ENCODE results near the gene NTN4. TPM values are rescaled to one million over a fixed set of nuclear protein-coding genes. Genes with fewer than 3 reads are reported as not detected.

NTN4 gene
- polyA plus RNA-seq, 1 donor (not counting 4 experiments of a cell fraction or from before 2014, with no cell fraction given): 8.3 TPM

- H3K4me3 ChIP-seq (ENCODE audit: control insufficient read depth in 2 of 3, extremely low read depth in 1 of 3, insufficient read depth in 2 of 3, low read depth in 1 of 3, low read length in 3 of 3): no peak overlapping the region
- no peaks in the 10 kb centered on the region for H3K36me3 ChIP-seq (ENCODE audit: control insufficient read depth in 2 of 2, extremely low read depth in 1 of 2, insufficient read depth in 2 of 2, low read length in 2 of 2)
- no peak for FAIRE-seq
- TF ChIP-seq EZH2 (IDR thresholded peaks at IDR 0.05; ENCODE audit: low read length) (no peak), CTCF (optimal IDR thresholded peaks at IDR 0.05 in 1 of 3, IDR thresholded peaks at IDR 0.05 in 1 of 3, conservative IDR thresholded peaks at IDR 0.05 in 1 of 3; ENCODE audit: extremely low read depth in 1 of 3, insufficient read depth in 2 of 3, low read length in 3 of 3) (no peak)
- H4K20me1 ChIP-seq (ENCODE audit: control insufficient read depth, extremely low read depth, insufficient read depth, low read length): no peaks in the 10 kb centered on the region
- H3K4me2 ChIP-seq (ENCODE audit: control insufficient read depth, extremely low read depth, insufficient read depth, low read depth, low read length): no peak overlapping the region
- DNase-seq (ENCODE audit: low read depth, low spot score): no peak
- dilution Hi-C loops (cut with MboI; ENCODE audit: extremely low pct_ligation_motif_present, low sequenced_read_pairs): no loop called here
- no peaks in the 10 kb centered on the region for H3K79me2 ChIP-seq (ENCODE audit: control insufficient read depth, insufficient read depth, low read length)
- no peaks in the 10 kb centered on the region for H3K9me1 ChIP-seq (ENCODE audit: control insufficient read depth, extremely low read depth, insufficient read depth, low read length)
- no peaks in the 10 kb centered on the region for H3K4me1 ChIP-seq (ENCODE audit: control insufficient read depth, extremely low read depth, insufficient read depth, low read length)
- no peaks in the 10 kb centered on the region for H3K9me3 ChIP-seq (ENCODE audit: control insufficient read depth, low read depth, low read length)
- H2AFZ ChIP-seq (ENCODE audit: control insufficient read depth, low read length): no peak overlapping the region
- no peak overlapping the region for H3K9ac ChIP-seq (ENCODE audit: control insufficient read depth, extremely low read depth, insufficient read depth, low read length)
- no peaks in the 10 kb centered on the region for H3K27me3 ChIP-seq (ENCODE audit: control insufficient read depth, extremely low read depth, insufficient read depth, low read length)
- no peak overlapping the region for H3K27ac ChIP-seq (ENCODE audit: control insufficient read depth, insufficient read depth, low read length)
These were observed 119.3 kb downstream of the NTN4 start for GRCh38 chr12:95671265-95671664.

GRCh38 chr12:95663525-95663924 is 127.0 kb downstream of the NTN4 start:
- H3K9me3 ChIP-seq (ENCODE audit: control insufficient read depth, low read depth, low read length): no peaks in the 10 kb centered on the region
- DNase-seq (ENCODE audit: low read depth, low spot score) (no peak), FAIRE-seq (no peak)
- H3K9me1 ChIP-seq (ENCODE audit: control insufficient read depth, extremely low read depth, insufficient read depth, low read length): no peaks in the 10 kb centered on the region
- peaks cover 3% of the 10 kb centered on the region for H3K4me1 ChIP-seq (ENCODE audit: control insufficient read depth, extremely low read depth, insufficient read depth, low read length)
- H3K9ac ChIP-seq (ENCODE audit: control insufficient read depth, extremely low read depth, insufficient read depth, low read length): no peak overlapping the region
- H4K20me1 ChIP-seq (ENCODE audit: control insufficient read depth, extremely low read depth, insufficient read depth, low read length): no peaks in the 10 kb centered on the region
- no peak overlapping the region for H3K4me2 ChIP-seq (ENCODE audit: control insufficient read depth, extremely low read depth, insufficient read depth, low read depth, low read length)
- H3K4me3 ChIP-seq (ENCODE audit: control insufficient read depth in 2 of 3, extremely low read depth in 1 of 3, insufficient read depth in 2 of 3, low read depth in 1 of 3, low read length in 3 of 3): no peak overlapping the region
- H3K27ac ChIP-seq (ENCODE audit: control insufficient read depth, insufficient read depth, low read length): no peak overlapping the region
- H3K79me2 ChIP-seq (ENCODE audit: control insufficient read depth, insufficient read depth, low read length): no peaks in the 10 kb centered on the region
- dilution Hi-C loops (cut with MboI; ENCODE audit: extremely low pct_ligation_motif_present, low sequenced_read_pairs): no loop called here
- TF ChIP-seq CTCF (optimal IDR thresholded peaks at IDR 0.05 in 1 of 3, IDR thresholded peaks at IDR 0.05 in 1 of 3, conservative IDR thresholded peaks at IDR 0.05 in 1 of 3; ENCODE audit: extremely low read depth in 1 of 3, insufficient read depth in 2 of 3, low read length in 3 of 3): no peak
- no peak for TF ChIP-seq EZH2 (IDR thresholded peaks at IDR 0.05; ENCODE audit: low read length)
- H3K27me3 ChIP-seq (ENCODE audit: control insufficient read depth, extremely low read depth, insufficient read depth, low read length): no peaks in the 10 kb centered on the region
- H2AFZ ChIP-seq (ENCODE audit: control insufficient read depth, low read length): no peak overlapping the region
- no peaks in the 10 kb centered on the region for H3K36me3 ChIP-seq (ENCODE audit: control insufficient read depth in 2 of 2, extremely low read depth in 1 of 2, insufficient read depth in 2 of 2, low read length in 2 of 2)
